ENCODE measurements around the gene ANXA3.

Gene ANXA3

DNA sequence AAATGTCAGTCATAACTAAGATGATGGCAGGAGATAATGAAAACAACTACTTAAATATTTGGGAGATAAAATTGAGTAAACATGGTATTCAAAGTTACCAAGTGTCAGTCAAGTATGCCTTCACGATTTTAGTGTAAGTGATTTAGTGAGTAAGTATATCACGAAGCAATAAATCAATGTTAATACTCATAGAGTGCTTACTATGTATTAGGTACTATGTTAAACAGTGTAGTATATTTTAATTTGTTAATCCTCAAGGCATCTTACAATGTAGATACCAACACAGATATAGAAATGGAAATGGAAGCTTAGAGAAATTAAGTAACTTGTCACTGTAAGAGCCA, 59.6 kb downstream of the ANXA3 start:
- no peak for DNase-seq (ENCODE audit: low read depth)

DNA sequence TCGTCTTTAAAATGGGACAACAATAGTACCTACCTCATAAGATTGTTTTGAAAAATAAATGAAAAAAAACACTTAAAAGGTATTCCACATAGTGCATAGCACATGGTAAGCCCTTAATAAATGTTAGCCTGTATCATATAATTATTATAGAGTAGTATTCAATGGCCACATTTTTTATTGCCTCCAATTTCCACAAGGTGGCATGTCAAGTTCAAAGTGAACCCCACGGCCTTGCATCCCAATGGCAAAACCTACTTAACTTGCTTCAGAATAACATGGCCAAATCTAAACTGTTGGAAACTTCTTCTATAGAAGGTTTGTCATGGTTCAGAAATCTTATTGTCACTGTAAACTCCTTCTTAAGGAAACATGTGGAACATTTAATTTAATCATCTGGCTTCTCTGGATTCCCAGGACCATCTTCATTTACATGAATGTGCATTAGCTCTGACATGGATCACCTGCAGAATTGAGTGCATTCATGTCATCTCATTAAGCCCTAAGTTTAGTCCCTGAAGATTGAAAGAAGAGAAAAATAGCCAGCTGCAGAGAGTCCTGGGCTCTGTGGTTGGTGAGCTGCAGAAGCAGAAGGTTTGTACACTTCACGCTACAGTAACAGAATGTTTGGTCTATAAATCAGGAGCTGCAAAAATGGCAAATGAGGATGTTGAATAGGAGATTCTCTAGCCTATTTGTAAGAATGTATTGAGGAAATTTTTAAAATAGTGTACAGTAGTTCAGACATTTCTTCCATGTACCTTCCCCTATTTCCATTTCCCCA, 61.0 kb downstream of the ANXA3 start:
- DNase-seq (ENCODE audit: low read depth): no peak

DNA sequence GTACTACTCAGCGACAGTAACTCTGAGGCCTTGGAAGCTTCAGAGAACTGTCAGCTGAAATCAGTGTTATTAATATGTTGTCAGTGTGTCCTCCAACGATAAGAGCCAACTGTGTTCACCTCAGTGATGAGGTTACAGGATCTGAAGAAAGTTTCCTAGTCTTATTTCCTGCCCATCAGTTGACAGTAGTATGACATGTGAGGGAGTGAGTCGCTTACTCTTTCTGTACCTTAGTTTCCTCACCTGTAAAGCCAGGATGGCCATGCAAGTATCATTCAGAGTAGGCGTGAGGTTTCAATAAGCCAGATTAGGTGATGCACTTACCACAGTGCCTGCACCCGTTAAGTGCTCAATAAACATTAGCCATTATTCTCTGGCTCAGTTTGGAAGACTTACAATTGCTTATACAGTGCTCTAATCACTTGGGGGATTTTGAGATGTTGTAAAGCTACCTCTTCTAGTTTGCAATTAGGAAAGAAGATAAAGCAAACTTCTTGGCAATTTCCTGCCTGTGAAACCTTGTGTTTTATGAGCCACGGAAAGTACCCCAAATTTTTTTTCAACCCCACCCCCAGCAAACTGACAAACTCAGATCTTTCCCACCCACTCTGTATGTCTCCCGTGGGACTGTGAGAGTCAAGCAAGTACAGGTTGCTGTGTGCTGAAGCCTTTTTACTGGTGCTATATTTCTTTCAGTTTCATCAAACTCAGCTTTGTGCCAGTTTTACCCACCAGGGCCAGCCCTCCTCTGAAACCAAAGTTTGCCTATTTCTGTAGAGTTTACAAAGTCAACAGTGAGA, 62.2 kb downstream of the ANXA3 start:
- no peak for DNase-seq (ENCODE audit: low read depth)

DNA sequence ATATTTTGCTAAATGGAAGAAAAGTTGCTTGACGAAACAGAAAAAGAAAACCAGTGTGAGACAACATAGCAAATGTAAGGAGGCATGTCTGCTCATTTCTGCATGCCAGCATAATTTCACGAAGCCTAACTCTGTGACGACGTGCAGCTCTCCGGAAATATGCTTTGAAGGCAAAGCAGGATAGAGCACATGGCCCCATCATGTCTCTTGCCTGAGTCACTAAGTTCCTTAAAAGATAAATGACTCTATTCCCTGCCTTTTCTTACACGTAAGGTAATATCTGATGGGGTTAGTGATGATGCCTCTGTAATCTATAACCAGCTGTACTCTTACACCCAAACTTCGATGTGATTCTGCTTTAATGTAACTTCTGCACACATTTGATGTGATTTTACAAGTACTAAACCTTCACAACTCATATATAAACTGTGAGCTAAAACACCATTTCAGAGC, 64.5 kb downstream of the ANXA3 start:
- no peak for DNase-seq (ENCODE audit: low read depth)

- no peak for DNase-seq (ENCODE audit: low read depth)
Observed at GRCh38 chr4:78618436-78618835, 66.9 kb downstream of the ANXA3 start.

DNA sequence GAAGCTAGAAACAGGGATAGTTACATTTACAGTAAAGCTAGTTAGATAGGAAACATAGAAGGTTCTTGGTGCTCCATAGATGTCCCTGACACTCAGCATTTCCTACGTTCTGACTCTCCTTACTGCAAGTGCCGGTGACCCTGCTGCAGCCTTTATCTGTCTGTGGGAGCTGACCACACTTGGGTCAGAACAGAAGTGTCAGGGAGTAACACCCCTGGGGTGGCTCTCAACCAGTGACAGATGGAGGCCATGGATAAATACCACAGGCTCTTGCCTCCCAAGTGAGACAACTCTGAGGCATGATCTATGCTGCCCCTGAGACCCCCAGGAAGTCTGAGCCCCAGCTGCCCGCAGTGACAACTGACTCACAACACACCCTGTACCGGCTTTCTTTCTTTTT, 69.8 kb downstream of the ANXA3 start:
- DNase-seq (ENCODE audit: low read depth): no peak

DNA sequence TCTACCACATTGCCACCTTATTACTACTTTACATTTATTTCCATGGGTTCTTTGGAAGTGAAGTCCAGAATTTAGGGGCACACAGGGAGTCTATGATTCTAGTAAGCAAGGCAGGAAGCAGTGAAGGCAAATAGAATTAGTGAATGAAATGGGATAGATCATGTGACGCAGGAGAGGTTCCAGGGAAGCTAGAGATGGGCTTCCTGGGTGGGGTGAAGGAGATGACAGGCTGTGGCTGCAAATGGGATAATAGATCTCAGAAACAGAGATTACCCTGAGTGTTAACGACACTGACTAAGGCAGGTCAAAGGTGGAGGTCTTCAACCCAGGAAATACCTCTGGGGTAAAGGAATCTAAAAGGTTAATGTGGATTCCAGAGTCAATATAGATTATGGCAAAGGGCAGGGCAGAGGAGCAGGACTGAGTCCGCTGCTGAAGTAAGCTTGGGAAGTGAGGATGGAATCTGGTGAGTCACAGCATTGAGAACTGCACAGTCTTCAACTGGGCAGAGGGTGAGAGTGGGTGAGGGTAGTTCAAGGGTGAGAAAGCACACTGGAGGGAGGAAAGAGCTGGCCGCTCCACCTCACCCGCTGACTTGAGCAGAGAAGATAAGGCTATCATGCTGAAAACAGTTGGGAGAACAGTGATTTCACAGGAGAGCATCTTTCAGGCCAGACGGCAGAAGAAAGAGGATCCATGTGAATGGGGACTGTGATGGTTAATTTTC, 70.8 kb downstream of the ANXA3 start:
- DNase-seq (ENCODE audit: low read depth): no peak

GRCh38 chr4:78624048-78624447, 72.5 kb downstream of the ANXA3 start:
- no peak for DNase-seq (ENCODE audit: low read depth)

DNA sequence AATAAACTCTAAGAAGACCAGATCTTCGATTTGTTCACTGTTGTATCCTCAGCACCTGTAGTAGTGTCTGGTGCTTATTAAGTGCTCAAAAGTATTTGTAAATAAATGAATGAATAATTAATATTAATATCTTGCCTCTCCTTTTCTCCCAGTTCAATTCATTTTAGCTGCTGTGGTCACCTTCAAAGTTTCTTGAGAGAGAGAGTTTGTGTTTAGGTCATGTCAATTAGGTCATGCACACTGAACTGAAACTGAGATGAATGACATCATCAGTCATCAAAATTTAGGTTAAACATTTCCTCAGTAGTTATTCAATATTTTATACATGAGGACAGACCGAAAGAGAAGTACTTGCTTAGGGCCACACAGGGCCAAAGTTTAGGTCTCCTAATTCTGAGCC, 73.5 kb downstream of the ANXA3 start:
- no peak for DNase-seq (ENCODE audit: low read depth)

GRCh38 chr4:78627046-78627965, 75.7 kb downstream of the ANXA3 start:
- DNase-seq (ENCODE audit: low read depth): no peak

GRCh38 chr4:78627966-78628678, 76.6 kb downstream of the ANXA3 start:
- no peak for DNase-seq (ENCODE audit: low read depth)

GRCh38 chr4:78629991-78630541, 78.5 kb downstream of the ANXA3 start:
- no peak for DNase-seq (ENCODE audit: low read depth)

GRCh38 chr4:78630615-78631014, 79.0 kb downstream of the ANXA3 start:
- DNase-seq (ENCODE audit: low read depth): no peak

- DNase-seq (ENCODE audit: low read depth): no peak
Observed at GRCh38 chr4:78634011-78634664, 82.6 kb downstream of the ANXA3 start.

DNA sequence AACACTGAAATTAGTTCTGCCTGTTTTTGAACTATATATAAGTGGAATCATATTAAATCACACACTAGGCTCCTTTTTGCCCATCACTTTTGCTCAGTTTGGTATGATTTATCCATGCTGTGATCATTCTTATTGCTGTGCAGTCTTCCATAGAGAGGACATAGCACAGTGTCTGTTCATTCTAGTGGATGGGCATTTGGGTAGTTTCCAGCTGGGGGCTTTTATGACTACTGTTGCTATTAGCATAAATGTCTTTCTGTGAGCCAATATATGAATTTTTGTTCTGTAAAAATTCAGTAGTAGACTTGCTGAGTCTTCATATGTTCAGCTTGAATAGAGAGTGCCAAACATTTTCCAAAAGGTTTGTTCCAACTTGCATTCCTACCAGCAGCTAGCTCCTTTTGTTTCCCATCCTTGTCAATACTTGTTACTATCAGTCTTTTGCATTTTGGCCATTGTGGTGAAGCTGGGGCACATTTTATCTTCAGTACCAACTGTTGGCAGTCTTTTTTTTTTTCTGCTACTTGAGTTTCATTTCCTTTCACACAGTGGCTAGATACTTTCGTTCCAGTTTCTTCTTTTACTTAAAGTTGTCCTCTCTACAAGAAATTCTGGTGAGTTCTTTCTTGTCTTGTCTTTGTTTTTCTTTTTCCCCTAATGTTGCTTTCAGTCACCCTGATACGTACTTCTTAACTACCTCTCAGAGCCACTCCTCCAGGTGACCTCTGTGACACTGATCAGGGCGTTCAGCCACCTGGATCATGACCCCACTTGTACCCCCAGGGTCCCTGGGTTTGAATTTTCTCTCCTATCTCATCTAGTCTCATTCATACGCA, 87.0 kb downstream of the ANXA3 start:
- no peak for DNase-seq (ENCODE audit: low read depth)

GRCh38 chr4:78640714-78641113, 89.1 kb downstream of the ANXA3 start:
- DNase-seq (ENCODE audit: low read depth): no peak

GRCh38 chr4:78642934-78643333, 91.4 kb downstream of the ANXA3 start:
- DNase-seq (ENCODE audit: low read depth): no peak

DNA sequence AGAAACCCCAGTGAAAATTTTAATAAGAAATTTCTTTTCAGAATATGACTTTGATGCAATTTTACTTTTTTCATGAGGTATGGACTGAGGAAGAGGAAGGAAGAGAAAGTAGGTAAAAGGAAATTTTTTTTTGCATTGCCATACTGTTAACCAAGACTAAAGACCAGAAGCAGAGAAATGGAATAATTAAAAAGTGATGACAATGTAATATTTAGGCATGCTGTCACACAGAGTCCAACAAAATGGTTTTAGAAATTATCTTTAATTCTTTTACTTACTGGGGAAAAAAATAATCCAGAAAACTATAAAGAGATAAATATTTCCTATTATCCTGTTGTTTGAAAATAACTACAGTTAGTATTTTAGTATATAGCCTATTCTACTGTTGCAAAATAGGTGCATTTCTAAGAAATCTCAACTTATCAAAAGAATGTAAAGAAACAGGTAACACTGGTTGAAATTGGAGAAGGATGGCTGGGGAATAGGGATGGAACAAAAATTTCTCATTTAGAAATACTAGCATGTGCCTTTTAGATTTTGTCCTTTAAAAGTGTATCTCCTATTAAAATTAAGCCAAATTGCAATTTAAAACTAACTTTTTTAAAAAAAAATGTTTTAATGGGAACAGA, 92.6 kb downstream of the ANXA3 start:
- DNase-seq (ENCODE audit: low read depth): no peak
